ENCODE measurements around the gene RRP15.

RRP15 gene

GRCh38 chr1:218355278-218355677, 70.2 kb downstream of the RRP15 start:
- H3K9ac ChIP-seq (ENCODE audit: low read depth in 1 of 2, low read length in 2 of 2), result no peak overlapping the region
- no peaks in the 10 kb centered on the region for H3K4me1 ChIP-seq (ENCODE audit: control insufficient read depth in 2 of 2, insufficient read depth in 2 of 2, low read length in 2 of 2)
- H3K27ac ChIP-seq (ENCODE audit: low read depth in 2 of 2, low read length in 2 of 2), result no peak overlapping the region
- no peaks in the 10 kb centered on the region for H3K9me3 ChIP-seq (ENCODE audit: control insufficient read depth in 2 of 2, low read length in 2 of 2)
- H3K36me3 ChIP-seq (ENCODE audit: control insufficient read depth in 2 of 2, insufficient read depth in 2 of 2, low read length in 2 of 2), result no peaks in the 10 kb centered on the region
- H3K27me3 ChIP-seq (ENCODE audit: control insufficient read depth in 2 of 2, insufficient read depth in 2 of 2, low read length in 2 of 2), result no peaks in the 10 kb centered on the region
- no peak overlapping the region for H3K4me3 ChIP-seq (ENCODE audit: low read length in 2 of 2)

GRCh38 chr1:218357211-218357892, 72.3 kb downstream of the RRP15 start:
- no peak overlapping the region for H3K27ac ChIP-seq (ENCODE audit: low read depth in 2 of 2, low read length in 2 of 2)
- no peak overlapping the region for H3K4me3 ChIP-seq (ENCODE audit: low read length in 2 of 2)
- no peaks in the 10 kb centered on the region for H3K9me3 ChIP-seq (ENCODE audit: control insufficient read depth in 2 of 2, low read length in 2 of 2)

GRCh38 chr1:218357893-218358232, 72.8 kb downstream of the RRP15 start:
- Histone ChIP-seq H3K27me3 (ENCODE audit: control insufficient read depth in 2 of 2, insufficient read depth in 2 of 2, low read length in 2 of 2) (no peaks in the 10 kb centered on the region), H3K4me3 (ENCODE audit: low read length in 2 of 2) (no peak overlapping the region), H3K4me1 (ENCODE audit: control insufficient read depth in 2 of 2, insufficient read depth in 2 of 2, low read length in 2 of 2) (no peaks in the 10 kb centered on the region), H3K9ac (ENCODE audit: low read depth in 1 of 2, low read length in 2 of 2) (no peak overlapping the region), H3K9me3 (ENCODE audit: control insufficient read depth in 2 of 2, low read length in 2 of 2) (no peaks in the 10 kb centered on the region), H3K27ac (ENCODE audit: low read depth in 2 of 2, low read length in 2 of 2) (no peak overlapping the region), H3K36me3 (ENCODE audit: control insufficient read depth in 2 of 2, insufficient read depth in 2 of 2, low read length in 2 of 2) (no peaks in the 10 kb centered on the region)

More at GRCh38 chr1:218357211-218357892, 72.3 kb downstream of the RRP15 start:
- H3K27me3 ChIP-seq (ENCODE audit: control insufficient read depth in 2 of 2, insufficient read depth in 2 of 2, low read length in 2 of 2), result no peaks in the 10 kb centered on the region
- no peak overlapping the region for H3K9ac ChIP-seq (ENCODE audit: low read depth in 1 of 2, low read length in 2 of 2)
- H3K36me3 ChIP-seq (ENCODE audit: control insufficient read depth in 2 of 2, insufficient read depth in 2 of 2, low read length in 2 of 2), result no peaks in the 10 kb centered on the region
- H3K4me1 ChIP-seq (ENCODE audit: control insufficient read depth in 2 of 2, insufficient read depth in 2 of 2, low read length in 2 of 2), result no peaks in the 10 kb centered on the region

GRCh38 chr1:218361298-218362065, 76.4 kb downstream of the RRP15 start:
- Histone ChIP-seq H3K4me3 (ENCODE audit: low read length in 2 of 2) (no peak overlapping the region), H3K27ac (ENCODE audit: low read depth in 2 of 2, low read length in 2 of 2) (no peak overlapping the region), H3K4me1 (ENCODE audit: control insufficient read depth in 2 of 2, insufficient read depth in 2 of 2, low read length in 2 of 2) (no peaks in the 10 kb centered on the region), H3K36me3 (ENCODE audit: control insufficient read depth in 2 of 2, insufficient read depth in 2 of 2, low read length in 2 of 2) (no peaks in the 10 kb centered on the region), H3K9me3 (ENCODE audit: control insufficient read depth in 2 of 2, low read length in 2 of 2) (no peaks in the 10 kb centered on the region), H3K9ac (ENCODE audit: low read depth in 1 of 2, low read length in 2 of 2) (no peak overlapping the region), H3K27me3 (ENCODE audit: control insufficient read depth in 2 of 2, insufficient read depth in 2 of 2, low read length in 2 of 2) (no peaks in the 10 kb centered on the region)

- Histone ChIP-seq H3K4me3 (ENCODE audit: low read length in 2 of 2) (no peak overlapping the region), H3K9me3 (ENCODE audit: control insufficient read depth in 2 of 2, low read length in 2 of 2) (no peaks in the 10 kb centered on the region), H3K27ac (ENCODE audit: low read depth in 2 of 2, low read length in 2 of 2) (no peak overlapping the region), H3K4me1 (ENCODE audit: control insufficient read depth in 2 of 2, insufficient read depth in 2 of 2, low read length in 2 of 2) (no peaks in the 10 kb centered on the region), H3K9ac (ENCODE audit: low read depth in 1 of 2, low read length in 2 of 2) (no peak overlapping the region), H3K36me3 (ENCODE audit: control insufficient read depth in 2 of 2, insufficient read depth in 2 of 2, low read length in 2 of 2) (no peaks in the 10 kb centered on the region), H3K27me3 (ENCODE audit: control insufficient read depth in 2 of 2, insufficient read depth in 2 of 2, low read length in 2 of 2) (no peaks in the 10 kb centered on the region)
Observed at GRCh38 chr1:218362418-218363076, 77.5 kb downstream of the RRP15 start.

GRCh38 chr1:218363141-218363540, 78.0 kb downstream of the RRP15 start:
- Histone ChIP-seq H3K27ac (ENCODE audit: low read depth in 2 of 2, low read length in 2 of 2) (no peak overlapping the region), H3K9ac (ENCODE audit: low read depth in 1 of 2, low read length in 2 of 2) (no peak overlapping the region), H3K9me3 (ENCODE audit: control insufficient read depth in 2 of 2, low read length in 2 of 2) (no peaks in the 10 kb centered on the region), H3K4me3 (ENCODE audit: low read length in 2 of 2) (no peak overlapping the region), H3K4me1 (ENCODE audit: control insufficient read depth in 2 of 2, insufficient read depth in 2 of 2, low read length in 2 of 2) (no peaks in the 10 kb centered on the region), H3K36me3 (ENCODE audit: control insufficient read depth in 2 of 2, insufficient read depth in 2 of 2, low read length in 2 of 2) (no peaks in the 10 kb centered on the region), H3K27me3 (ENCODE audit: control insufficient read depth in 2 of 2, insufficient read depth in 2 of 2, low read length in 2 of 2) (no peaks in the 10 kb centered on the region)

GRCh38 chr1:218364028-218364710, 79.1 kb downstream of the RRP15 start:
- Histone ChIP-seq H3K4me3 (ENCODE audit: low read length in 2 of 2) (no peak overlapping the region), H3K4me1 (ENCODE audit: control insufficient read depth in 2 of 2, insufficient read depth in 2 of 2, low read length in 2 of 2) (no peaks in the 10 kb centered on the region), H3K36me3 (ENCODE audit: control insufficient read depth in 2 of 2, insufficient read depth in 2 of 2, low read length in 2 of 2) (no peaks in the 10 kb centered on the region), H3K9me3 (ENCODE audit: control insufficient read depth in 2 of 2, low read length in 2 of 2) (no peaks in the 10 kb centered on the region), H3K9ac (ENCODE audit: low read depth in 1 of 2, low read length in 2 of 2) (no peak overlapping the region), H3K27me3 (ENCODE audit: control insufficient read depth in 2 of 2, insufficient read depth in 2 of 2, low read length in 2 of 2) (no peaks in the 10 kb centered on the region), H3K27ac (ENCODE audit: low read depth in 2 of 2, low read length in 2 of 2) (no peak overlapping the region)

- H3K36me3 ChIP-seq (ENCODE audit: control insufficient read depth in 2 of 2, insufficient read depth in 2 of 2, low read length in 2 of 2), result no peaks in the 10 kb centered on the region
- no peaks in the 10 kb centered on the region for H3K27me3 ChIP-seq (ENCODE audit: control insufficient read depth in 2 of 2, insufficient read depth in 2 of 2, low read length in 2 of 2)
- no peaks in the 10 kb centered on the region for H3K4me1 ChIP-seq (ENCODE audit: control insufficient read depth in 2 of 2, insufficient read depth in 2 of 2, low read length in 2 of 2)
- no peak overlapping the region for H3K9ac ChIP-seq (ENCODE audit: low read depth in 1 of 2, low read length in 2 of 2)
- no peaks in the 10 kb centered on the region for H3K9me3 ChIP-seq (ENCODE audit: control insufficient read depth in 2 of 2, low read length in 2 of 2)
- no peak overlapping the region for H3K27ac ChIP-seq (ENCODE audit: low read depth in 2 of 2, low read length in 2 of 2)
- H3K4me3 ChIP-seq (ENCODE audit: low read length in 2 of 2), result no peak overlapping the region
Observed at GRCh38 chr1:218365226-218365999, 80.3 kb downstream of the RRP15 start.

- Histone ChIP-seq H3K9ac (ENCODE audit: low read depth in 1 of 2, low read length in 2 of 2) (no peak overlapping the region), H3K9me3 (ENCODE audit: control insufficient read depth in 2 of 2, low read length in 2 of 2) (no peaks in the 10 kb centered on the region), H3K27ac (ENCODE audit: low read depth in 2 of 2, low read length in 2 of 2) (no peak overlapping the region), H3K27me3 (ENCODE audit: control insufficient read depth in 2 of 2, insufficient read depth in 2 of 2, low read length in 2 of 2) (no peaks in the 10 kb centered on the region), H3K4me3 (ENCODE audit: low read length in 2 of 2) (no peak overlapping the region), H3K36me3 (ENCODE audit: control insufficient read depth in 2 of 2, insufficient read depth in 2 of 2, low read length in 2 of 2) (no peaks in the 10 kb centered on the region), H3K4me1 (ENCODE audit: control insufficient read depth in 2 of 2, insufficient read depth in 2 of 2, low read length in 2 of 2) (no peaks in the 10 kb centered on the region)
Observed at GRCh38 chr1:218366322-218367052, 81.4 kb downstream of the RRP15 start.

Measured in mucosa of rectum (tissue), 2 donors.